ENCODE results near the gene GNPTG. TPM values are rescaled to one million over a fixed set of nuclear protein-coding genes. Genes with fewer than 3 reads are reported as not detected.

GNPTG gene
- 10 to 100 TPM; 28.4 to 95.9 (median 48.6) TPM for total RNA-seq

DNA sequence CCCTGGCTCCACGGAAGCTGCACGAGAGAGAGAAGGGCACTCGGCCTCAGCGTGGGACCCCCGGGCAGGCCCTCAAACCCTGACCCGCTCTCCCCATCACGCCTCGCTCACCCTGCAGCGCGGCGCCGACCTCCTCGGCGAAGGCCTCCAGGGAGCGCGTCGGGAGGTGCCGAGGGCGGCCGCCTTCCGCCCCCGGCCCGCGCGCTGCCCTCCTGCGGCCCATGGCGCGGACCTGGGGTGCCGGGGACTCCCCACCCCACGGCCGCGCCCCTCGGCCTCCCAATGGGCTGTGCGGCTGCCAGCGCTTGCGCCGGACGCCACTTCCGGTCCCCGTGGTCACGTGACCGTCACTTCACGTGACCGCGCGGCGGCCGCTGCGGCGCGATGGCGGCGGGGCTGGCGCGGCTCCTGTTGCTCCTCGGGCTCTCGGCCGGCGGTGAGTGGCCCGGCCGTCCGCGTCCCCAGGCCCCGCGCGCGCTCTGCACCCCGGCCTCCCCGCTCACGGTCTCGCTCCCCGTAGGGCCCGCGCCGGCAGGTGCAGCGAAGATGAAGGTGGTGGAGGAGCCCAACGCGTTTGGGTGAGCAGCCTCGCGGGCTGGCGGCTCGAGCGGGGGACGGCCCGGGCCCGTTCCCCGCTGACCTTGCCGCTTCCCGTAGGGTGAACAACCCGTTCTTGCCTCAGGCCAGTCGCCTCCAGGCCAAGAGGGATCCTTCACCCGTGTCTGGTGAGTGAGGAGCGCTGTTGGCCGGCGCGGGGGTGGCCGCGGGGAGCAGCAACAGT is at the start of gene GNPTG, which contains the start of gene TSR3:
Gene GNPTG, plus strand, starts transcription at position 350 of the 781 bp plus-strand sequence. Its CDS starts 35 bp downstream, at position 385.
Gene TSR3, minus strand, starts transcription at position 297 of the 781 bp plus-strand sequence. Its CDS starts 74 bp downstream, at position 223.
- peak; percentile 77 to 83 for DNase-seq
- Histone ChIP-seq H3K27ac (peak within 1 kb of the TSS; percentile 9 to 58), H3K9me3 (no peaks in the 10 kb centered on the region), H3K4me3 (peak within 1 kb of the TSS; percentile 50 to 83), H3K4me1 (peaks cover 7 to 9% of the 10 kb centered on the region in 2 donors), H3K36me3 (no peaks in the 10 kb centered on the region), H3K27me3 (no peaks in the 10 kb centered on the region)
- peak; percentile 41 to 74 for TF ChIP-seq POLR2A (IDR thresholded peaks at IDR 0.05)
- TF ChIP-seq, protein P1, sequence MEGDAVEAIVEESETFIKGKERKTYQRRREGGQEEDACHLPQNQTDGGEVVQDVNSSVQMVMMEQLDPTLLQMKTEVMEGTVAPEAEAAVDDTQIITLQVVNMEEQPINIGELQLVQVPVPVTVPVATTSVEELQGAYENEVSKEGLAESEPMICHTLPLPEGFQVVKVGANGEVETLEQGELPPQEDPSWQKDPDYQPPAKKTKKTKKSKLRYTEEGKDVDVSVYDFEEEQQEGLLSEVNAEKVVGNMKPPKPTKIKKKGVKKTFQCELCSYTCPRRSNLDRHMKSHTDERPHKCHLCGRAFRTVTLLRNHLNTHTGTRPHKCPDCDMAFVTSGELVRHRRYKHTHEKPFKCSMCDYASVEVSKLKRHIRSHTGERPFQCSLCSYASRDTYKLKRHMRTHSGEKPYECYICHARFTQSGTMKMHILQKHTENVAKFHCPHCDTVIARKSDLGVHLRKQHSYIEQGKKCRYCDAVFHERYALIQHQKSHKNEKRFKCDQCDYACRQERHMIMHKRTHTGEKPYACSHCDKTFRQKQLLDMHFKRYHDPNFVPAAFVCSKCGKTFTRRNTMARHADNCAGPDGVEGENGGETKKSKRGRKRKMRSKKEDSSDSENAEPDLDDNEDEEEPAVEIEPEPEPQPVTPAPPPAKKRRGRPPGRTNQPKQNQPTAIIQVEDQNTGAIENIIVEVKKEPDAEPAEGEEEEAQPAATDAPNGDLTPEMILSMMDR (IDR thresholded peaks at IDR 0.05) = peak in 2 of 4 experiments; percentile 17 to 25
- intact Hi-C loops (cut with DNase I; ENCODE audit: low total_unique reads) = no loop called here

DNA sequence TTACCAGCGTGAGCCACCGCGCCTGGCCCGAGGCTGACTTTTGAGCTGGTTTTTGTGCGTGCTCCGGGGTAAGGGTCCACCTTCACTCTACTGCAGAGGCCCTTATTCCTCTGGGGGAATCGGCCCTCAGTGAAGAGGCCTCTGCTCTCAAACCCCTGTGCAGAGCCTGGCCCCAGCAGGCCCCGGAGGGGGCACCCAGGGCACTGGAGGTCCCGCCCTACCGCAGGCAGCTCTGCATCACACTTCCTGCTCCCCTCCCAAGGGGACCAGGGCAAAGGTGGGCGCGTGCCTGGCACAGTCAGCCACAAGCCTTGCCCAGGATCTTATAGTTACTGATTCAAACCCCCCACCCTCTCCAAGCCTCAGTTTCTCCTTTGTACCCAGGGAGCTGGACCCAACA is 45.9 kb upstream of the GNPTG start:
- Histone ChIP-seq H3K27me3 (peaks cover 0 to 5% of the 10 kb centered on the region in 2 donors), H3K36me3 (no peaks in the 10 kb centered on the region), H3K4me1 (peaks cover 0 to 7% of the 10 kb centered on the region in 2 donors), H3K9me3 (no peaks in the 10 kb centered on the region), H3K27ac (no peak overlapping the region), H3K4me3 (no peak overlapping the region)
- no peak for DNase-seq
- intact Hi-C loops (cut with DNase I; ENCODE audit: low total_unique reads) = no loop called here
- TF ChIP-seq, protein P1 (IDR thresholded peaks at IDR 0.05) = no peak
- TF ChIP-seq POLR2A (IDR thresholded peaks at IDR 0.05) = no peak

DNA sequence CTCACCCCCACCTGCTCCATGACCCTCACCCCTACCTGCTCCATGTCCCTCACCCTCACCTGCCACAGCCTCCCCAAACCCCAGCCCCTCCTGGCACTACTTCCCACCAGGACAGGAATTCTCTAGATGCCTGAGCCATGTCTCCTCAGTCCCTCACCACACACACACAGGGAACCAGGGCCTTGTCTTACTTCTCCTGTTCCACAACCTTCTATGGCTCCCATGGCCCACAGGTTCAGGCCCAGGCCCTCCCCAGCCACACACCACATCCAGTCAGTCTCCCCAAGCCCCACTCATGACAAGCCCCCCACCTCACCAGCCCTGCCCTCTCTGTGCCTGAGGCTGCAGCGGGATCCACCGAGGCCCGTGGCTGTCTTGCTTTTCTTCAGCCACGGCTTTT is 45.4 kb upstream of the GNPTG start:
- no peak for DNase-seq
- H3K27ac ChIP-seq = no peak overlapping the region
- no peak overlapping the region for H3K4me3 ChIP-seq
- no peaks in the 10 kb centered on the region for H3K36me3 ChIP-seq
- no peak for TF ChIP-seq POLR2A (IDR thresholded peaks at IDR 0.05)
- TF ChIP-seq, protein P1 (IDR thresholded peaks at IDR 0.05) = no peak
- no peaks in the 10 kb centered on the region for H3K9me3 ChIP-seq
- intact Hi-C loops (cut with DNase I; ENCODE audit: low total_unique reads) = no loop called here
- peaks cover 0 to under 1% of the 10 kb centered on the region in 2 donors for H3K27me3 ChIP-seq
- H3K4me1 ChIP-seq = peaks cover 0 to 12% of the 10 kb centered on the region in 2 donors

DNA sequence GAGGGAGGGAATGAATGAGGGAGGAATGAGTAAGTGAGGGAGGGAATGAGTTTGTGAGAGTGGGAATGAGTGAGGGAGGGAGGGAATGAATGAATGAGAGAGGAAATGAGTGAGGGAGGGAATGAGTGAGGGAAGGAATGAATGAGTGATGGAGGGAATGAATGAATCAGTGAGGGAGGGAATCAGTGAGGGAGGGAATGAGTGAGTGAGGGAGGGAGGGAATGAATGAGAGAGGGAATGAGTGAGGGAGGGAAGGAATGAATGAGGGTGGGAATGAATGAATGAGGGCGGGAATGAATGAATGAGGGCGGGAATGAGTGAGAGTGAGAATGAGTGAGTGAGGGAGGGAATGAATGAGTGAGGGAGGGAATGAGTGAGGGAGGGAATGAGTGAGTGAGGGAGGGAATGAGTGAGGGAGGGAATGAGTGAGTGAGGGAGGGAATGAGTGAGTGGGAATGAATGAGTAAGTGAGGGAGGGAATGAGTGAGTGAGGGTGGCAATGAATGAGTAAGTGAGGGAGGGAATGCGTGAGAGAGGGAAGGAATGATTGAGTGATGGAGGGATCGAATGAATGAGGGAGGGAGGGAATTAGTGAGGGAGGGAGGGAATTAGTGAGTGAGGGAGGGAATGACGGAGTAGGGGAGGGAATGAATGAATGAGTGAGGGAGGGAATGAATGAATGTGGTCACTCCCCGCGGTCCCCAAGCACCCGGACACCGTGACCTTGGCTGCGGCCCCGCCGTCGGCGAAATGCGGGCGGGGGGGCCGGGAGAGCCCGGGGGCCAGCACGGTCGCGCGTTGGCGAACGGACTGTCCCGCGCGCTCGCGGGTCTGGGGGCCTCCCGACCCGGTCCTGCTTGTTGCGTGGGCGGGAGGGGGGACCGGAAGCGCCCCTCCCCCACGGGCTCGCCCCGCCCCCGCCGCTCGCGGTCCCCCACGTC is 43.4 kb upstream of the GNPTG start:
- Histone ChIP-seq H3K36me3 (no peaks in the 10 kb centered on the region), H3K27me3 (no peaks in the 10 kb centered on the region), H3K27ac (peak overlapping the region; percentile 100), H3K4me3 (peak overlapping the region; percentile 40 to 86), H3K9me3 (no peaks in the 10 kb centered on the region), H3K4me1 (peaks cover 0 to 31% of the 10 kb centered on the region in 2 donors)
- intact Hi-C loops (cut with DNase I; ENCODE audit: low total_unique reads) = no loop called here
- peak in 1 of 2 donors; percentile 28 for DNase-seq
- no peak for TF ChIP-seq POLR2A (IDR thresholded peaks at IDR 0.05)
- TF ChIP-seq, protein P1 (IDR thresholded peaks at IDR 0.05) = no peak
